Measurements from ENCODE around the gene EPHB6.

The EPHB6 gene

GRCh38 chr7:142885311-142886230 lies 30.7 kb downstream of the EPHB6 start, which contains the start of gene TRPV6:
TSS of gene TRPV6 (minus strand) at chr7:142885745.
- Histone ChIP-seq H3K4me1 (peaks cover 0 to 7% (median 0%) of the 10 kb centered on the region in 10 experiments; a peak in 1 of 20 replicates), H3K27ac (no peak within 1 kb of the TSS), H3K4me3 (no peak within 1 kb of the TSS), H4K20me1 (no peaks in the 10 kb centered on the region), H3K9me3 (replicated peaks in 1 of 11) (no peaks in the 10 kb centered on the region), H3K9ac (no peak within 1 kb of the TSS), H3K36me3 (no peaks in the 10 kb centered on the region), H3K4me2 (no peak within 1 kb of the TSS), H3K27me3 (no peaks in the 10 kb centered on the region)
- no peak for TF ChIP-seq Cebpa-rat (IDR thresholded peaks at IDR 0.05)

- no peaks in the 10 kb centered on the region for H3K9me3 ChIP-seq (replicated peaks in 1 of 11)
- no peaks in the 10 kb centered on the region for H3K36me3 ChIP-seq
- H3K9ac ChIP-seq: no peak overlapping the region
- peaks cover 0 to 7% (median 0%) of the 10 kb centered on the region in 10 experiments; a peak in 1 of 20 replicates for H3K4me1 ChIP-seq
- H3K4me3 ChIP-seq: no peak overlapping the region
- H3K27ac ChIP-seq: no peak overlapping the region
- H3K27me3 ChIP-seq: no peaks in the 10 kb centered on the region
- no peaks in the 10 kb centered on the region for H4K20me1 ChIP-seq
- TF ChIP-seq Cebpa-rat (IDR thresholded peaks at IDR 0.05): no peak
- no peak overlapping the region for H3K4me2 ChIP-seq
These were observed 32.0 kb downstream of the EPHB6 start for GRCh38 chr7:142886866-142887265.

GRCh38 chr7:142887282-142888015 lies 32.6 kb downstream of the EPHB6 start:
- H3K4me1 ChIP-seq: peaks cover 0 to 7% (median 0%) of the 10 kb centered on the region in 10 experiments; a peak in 1 of 20 replicates
- no peak overlapping the region for H3K9ac ChIP-seq
- H3K27me3 ChIP-seq: no peaks in the 10 kb centered on the region
- H3K36me3 ChIP-seq: no peaks in the 10 kb centered on the region
- H3K4me3 ChIP-seq: no peak overlapping the region
- TF ChIP-seq Cebpa-rat (IDR thresholded peaks at IDR 0.05): no peak
- no peaks in the 10 kb centered on the region for H4K20me1 ChIP-seq
- no peak overlapping the region for H3K27ac ChIP-seq
- H3K9me3 ChIP-seq (replicated peaks in 1 of 11): no peaks in the 10 kb centered on the region
- no peak overlapping the region for H3K4me2 ChIP-seq

- Histone ChIP-seq H4K20me1 (no peaks in the 10 kb centered on the region), H3K36me3 (no peaks in the 10 kb centered on the region), H3K4me2 (no peak overlapping the region), H3K9me3 (replicated peaks in 1 of 11) (no peaks in the 10 kb centered on the region), H3K4me3 (no peak overlapping the region), H3K4me1 (no peaks in the 10 kb centered on the region), H3K9ac (no peak overlapping the region), H3K27ac (no peak overlapping the region), H3K27me3 (no peaks in the 10 kb centered on the region)
- TF ChIP-seq Cebpa-rat (IDR thresholded peaks at IDR 0.05): no peak
These were observed 34.9 kb downstream of the EPHB6 start for GRCh38 chr7:142889816-142890215.

- no peak overlapping the region for H3K9ac ChIP-seq
- no peak overlapping the region for H3K27ac ChIP-seq
- H3K4me1 ChIP-seq: no peaks in the 10 kb centered on the region
- H3K36me3 ChIP-seq: no peaks in the 10 kb centered on the region
- H3K4me3 ChIP-seq: no peak overlapping the region
- no peak overlapping the region for H3K4me2 ChIP-seq
- no peaks in the 10 kb centered on the region for H3K9me3 ChIP-seq (replicated peaks in 1 of 11)
- TF ChIP-seq Cebpa-rat (IDR thresholded peaks at IDR 0.05): no peak
- no peaks in the 10 kb centered on the region for H4K20me1 ChIP-seq
- no peaks in the 10 kb centered on the region for H3K27me3 ChIP-seq
These were observed 36.1 kb downstream of the EPHB6 start for GRCh38 chr7:142890874-142891485.

- no peak overlapping the region for H3K27ac ChIP-seq
- H3K9ac ChIP-seq: no peak overlapping the region
- H3K4me3 ChIP-seq: no peak overlapping the region
- no peaks in the 10 kb centered on the region for H3K4me1 ChIP-seq
- no peaks in the 10 kb centered on the region for H3K27me3 ChIP-seq
- no peaks in the 10 kb centered on the region for H3K36me3 ChIP-seq
- H3K9me3 ChIP-seq (replicated peaks in 1 of 11): no peaks in the 10 kb centered on the region
- TF ChIP-seq Cebpa-rat (IDR thresholded peaks at IDR 0.05): no peak
- no peak overlapping the region for H3K4me2 ChIP-seq
- H4K20me1 ChIP-seq: no peaks in the 10 kb centered on the region
These were observed 36.7 kb downstream of the EPHB6 start for GRCh38 chr7:142891490-142892082.

- H3K4me3 ChIP-seq: no peak overlapping the region
- H4K20me1 ChIP-seq: no peaks in the 10 kb centered on the region
- no peaks in the 10 kb centered on the region for H3K9me3 ChIP-seq (replicated peaks in 1 of 11)
- no peaks in the 10 kb centered on the region for H3K36me3 ChIP-seq
- no peak overlapping the region for H3K27ac ChIP-seq
- H3K4me1 ChIP-seq: no peaks in the 10 kb centered on the region
- no peak overlapping the region for H3K9ac ChIP-seq
- no peaks in the 10 kb centered on the region for H3K27me3 ChIP-seq
- no peak for TF ChIP-seq Cebpa-rat (IDR thresholded peaks at IDR 0.05)
- H3K4me2 ChIP-seq: no peak overlapping the region
These were observed 38.1 kb downstream of the EPHB6 start for GRCh38 chr7:142892951-142893350.

- Histone ChIP-seq H4K20me1 (no peaks in the 10 kb centered on the region), H3K9ac (no peak overlapping the region), H3K36me3 (no peaks in the 10 kb centered on the region), H3K27me3 (no peaks in the 10 kb centered on the region), H3K4me3 (no peak overlapping the region), H3K4me1 (peaks cover 0 to 1% (median 0%) of the 10 kb centered on the region in 10 experiments; a peak in 2 of 20 replicates), H3K9me3 (replicated peaks in 1 of 11) (no peaks in the 10 kb centered on the region), H3K27ac (no peak overlapping the region), H3K4me2 (no peak overlapping the region)
- no peak for TF ChIP-seq Cebpa-rat (IDR thresholded peaks at IDR 0.05)
These were observed 39.5 kb downstream of the EPHB6 start for GRCh38 chr7:142894112-142894984.

Measured in BLaER1 treated with 17β-estradiol and CSF1 and Interleukin-3, amounts not matched to agents 10 nM and 100 nM (cell line).